NCI-H748 treated with DMSO at 0.1 percent for 48 hours (cell line): ENCODE measurements around the gene CIBAR2.

Experiments
- DNase-seq: peaks from one replicate; lab custom pipeline; 2025; lab: John Stamatoyannopoulos, UW

CIBAR2 gene

DNA sequence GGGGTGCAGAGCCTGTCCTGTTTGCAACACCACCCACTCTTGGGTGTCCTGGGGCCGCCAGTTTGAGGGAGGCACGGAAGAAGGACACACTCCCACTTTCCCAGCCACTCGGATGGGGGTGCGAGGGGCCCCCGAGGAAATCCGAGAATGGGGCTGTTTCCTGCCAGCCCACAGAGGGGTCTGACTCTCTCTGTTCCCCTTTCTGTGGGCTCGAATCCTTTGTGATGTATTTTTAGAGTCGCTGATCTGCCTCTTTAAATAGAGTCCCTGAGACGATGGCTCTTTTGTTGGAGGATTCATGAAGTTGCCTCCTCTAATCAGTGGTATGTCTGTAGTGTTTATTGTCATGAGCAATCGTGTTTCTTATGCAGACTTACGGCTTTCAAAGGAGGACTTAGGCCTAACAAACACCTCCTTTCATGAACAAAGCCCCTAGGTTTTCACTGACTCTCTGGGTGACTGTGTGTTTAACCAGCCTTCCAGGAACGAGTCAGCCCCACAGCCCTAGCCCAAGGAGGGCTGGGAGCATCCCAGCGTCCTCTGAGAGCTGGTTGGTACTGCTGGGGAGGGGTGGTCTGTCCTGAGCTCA lies 29.1 kb downstream of the CIBAR2 start:
- DNase-seq, result no peak

DNA sequence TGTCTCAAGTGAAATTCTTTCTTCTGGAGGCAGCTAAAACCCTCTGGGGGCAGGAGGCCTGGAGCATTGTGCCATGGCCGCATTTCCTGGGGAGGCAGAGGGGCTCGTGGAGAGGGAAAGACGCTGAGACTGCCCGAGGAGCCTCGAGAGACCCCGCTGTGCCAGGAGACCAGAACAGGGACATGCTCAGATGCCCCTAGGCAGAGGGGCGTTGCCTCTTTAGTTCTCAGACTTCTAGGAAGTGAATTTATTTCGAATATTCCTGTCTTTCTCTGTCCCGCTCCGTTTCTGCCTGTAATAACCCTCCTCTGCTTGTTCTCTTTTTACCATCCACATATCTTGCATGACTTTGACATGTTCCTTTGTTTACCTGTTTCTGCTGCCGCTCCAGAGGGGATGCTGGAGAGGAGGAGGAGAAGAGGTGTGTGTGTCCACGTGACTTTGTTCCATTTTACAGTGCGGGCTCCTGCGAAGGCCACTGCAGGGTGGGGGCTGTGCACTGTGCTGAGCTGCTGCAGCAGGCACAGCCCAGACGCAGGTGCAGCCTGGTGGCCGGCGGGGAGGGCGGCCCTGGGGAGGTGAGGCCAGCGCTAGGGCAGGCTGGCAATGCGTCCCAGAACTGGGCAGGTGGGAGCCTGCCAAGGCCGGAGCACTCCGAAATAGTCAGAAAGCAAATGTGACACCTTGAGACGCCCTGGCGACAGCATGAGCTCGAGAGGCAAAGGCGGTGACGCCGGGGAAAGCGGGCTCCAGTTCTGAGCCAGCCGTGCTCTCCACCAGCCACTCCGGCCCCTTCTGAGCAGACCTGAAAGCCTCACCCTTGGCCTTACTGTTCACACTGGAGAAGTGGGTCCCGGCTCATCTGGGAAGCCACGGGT lies 29.9 kb downstream of the CIBAR2 start:
- DNase-seq, result no peak

DNA sequence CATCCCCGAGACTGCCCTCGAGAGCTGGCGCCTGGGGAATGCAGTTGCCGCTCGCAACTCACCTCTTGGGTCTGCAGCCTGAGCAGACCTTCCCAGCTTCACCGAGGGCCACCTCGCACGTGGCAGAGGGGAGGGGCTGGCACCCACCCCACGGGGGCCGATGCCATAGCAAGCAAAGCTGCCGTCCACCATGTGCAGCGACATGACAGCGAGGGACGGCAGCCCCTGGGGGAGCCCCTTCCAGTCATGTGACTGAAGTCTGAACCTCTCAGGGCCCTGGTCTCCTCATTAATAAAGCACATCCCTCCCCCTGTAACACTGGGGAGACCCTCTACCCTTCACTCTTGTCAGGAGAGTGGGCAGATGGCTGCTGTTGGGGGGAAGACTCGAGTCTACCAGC lies 30.5 kb downstream of the CIBAR2 start:
- no peak for DNase-seq

DNA sequence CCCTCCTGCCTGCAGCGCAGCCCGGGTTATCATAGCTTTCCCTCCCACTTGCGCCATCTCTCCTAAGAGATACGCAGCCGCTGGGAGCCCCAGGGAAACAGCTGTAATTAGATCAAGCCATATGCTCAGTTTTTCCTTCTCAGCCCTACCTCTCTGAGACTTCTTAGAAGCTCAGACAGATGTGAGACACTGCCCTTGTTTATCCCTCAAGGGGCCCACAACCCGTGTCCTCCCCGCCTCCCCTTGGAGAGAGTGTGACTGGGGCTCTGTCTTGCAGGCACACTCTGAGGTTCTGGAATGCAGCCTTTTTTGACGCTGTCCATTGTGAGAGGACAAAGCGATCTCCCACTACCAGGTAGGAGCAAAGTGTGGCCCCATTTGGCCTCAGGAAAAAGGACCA lies 31.2 kb downstream of the CIBAR2 start:
- no peak for DNase-seq

DNA sequence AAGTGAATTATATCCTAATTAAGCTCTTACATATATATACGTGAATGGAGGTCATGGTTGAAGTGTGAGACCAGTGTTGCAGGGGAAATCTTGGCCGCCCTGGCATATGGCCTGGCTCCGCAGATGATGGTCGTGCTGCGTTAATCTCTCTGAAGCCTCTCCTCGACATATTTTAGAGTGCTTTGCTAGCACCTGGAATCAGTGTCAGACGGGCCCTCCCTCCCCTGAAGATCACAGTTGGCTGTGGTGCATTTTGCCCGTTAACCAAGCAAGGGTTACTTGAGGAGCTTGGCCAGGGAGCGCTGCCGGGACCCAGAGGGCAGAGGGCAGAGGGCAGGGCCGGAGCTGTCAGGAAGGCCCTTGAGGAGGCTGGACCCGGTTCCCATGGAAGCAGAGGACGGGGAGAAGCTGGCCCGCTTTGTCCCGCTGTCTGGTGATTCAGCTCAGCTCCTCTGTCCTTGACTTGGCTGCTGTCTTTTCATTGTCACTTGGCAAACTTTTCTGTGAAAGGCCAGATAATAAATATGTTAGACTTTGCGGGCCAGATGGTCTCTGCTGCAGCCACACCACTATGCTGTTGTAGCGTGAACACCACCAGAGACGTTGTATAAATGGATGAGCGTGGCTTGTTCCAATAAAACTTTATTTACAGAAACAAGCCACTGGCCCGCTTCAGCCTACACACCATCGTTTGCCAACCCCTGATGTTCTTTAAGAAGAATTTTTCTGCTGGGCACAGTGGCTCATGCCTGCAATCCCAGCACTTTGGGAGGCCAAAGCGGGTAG lies 32.3 kb downstream of the CIBAR2 start:
- DNase-seq, result no peak

DNA sequence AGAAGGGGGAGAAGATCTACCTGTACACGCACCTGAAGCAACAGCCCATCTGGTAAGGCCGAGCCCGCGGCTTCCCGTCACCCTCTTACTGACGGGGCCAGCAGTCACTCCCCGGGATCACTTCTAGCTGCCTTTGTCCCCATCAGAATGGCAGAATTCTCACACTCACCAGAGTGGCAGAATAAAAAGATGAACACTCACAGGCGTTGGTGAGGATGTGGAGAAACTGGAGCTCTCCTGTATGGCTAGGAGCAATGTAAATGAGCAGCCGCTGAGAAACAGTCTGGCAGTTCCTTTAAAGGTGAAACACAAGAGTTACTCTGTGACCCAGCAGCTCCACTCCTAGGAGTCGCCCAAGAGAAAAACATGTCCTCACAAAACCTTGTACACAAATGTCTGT lies 33.3 kb downstream of the CIBAR2 start:
- no peak for DNase-seq

DNA sequence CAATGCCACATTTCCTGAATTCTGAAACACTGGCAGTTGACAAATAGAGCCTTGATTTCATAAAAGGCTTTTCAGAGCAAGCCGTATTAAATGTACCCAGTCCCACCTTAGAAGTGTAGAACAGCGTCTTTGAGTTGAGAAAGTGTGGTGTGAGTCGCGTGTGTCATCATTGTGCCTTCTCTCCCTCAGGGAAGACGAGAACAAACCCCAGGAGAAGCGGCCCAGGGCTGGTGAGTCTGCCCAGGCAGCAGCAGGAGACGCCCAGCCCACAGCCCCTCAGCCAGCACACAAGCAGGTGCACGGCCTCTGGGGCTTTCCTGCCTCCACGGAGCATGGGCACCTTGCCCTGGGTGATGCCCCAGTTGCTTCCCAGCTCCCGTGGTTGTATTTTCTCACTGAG lies 34.0 kb downstream of the CIBAR2 start:
- no peak for DNase-seq

DNA sequence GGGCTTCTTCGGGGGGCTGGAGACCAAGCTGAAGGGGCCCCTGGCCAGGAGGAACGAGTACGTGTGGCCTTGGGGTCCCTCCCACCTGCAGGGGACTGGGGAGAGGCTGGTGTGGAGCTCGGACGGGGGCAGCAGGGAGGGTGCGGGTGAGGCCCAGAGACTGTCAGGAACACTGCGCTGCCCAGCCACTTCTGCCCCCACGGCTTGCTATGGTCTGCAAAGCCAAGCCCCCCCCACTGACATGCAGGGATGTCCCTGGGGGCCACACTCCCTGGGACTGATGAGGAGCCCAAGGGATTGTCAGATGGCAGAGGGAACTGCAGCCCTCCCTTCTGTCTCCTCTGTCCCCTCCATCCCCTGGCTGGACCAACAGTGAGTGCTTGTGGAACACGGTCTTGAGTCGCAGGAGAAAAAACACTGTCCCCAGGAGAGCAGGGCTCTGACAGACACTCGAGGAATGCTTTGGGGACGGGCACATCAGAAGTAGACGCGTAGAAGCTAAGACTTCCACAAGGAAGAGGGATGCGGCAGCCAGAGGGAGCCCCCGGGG lies 34.6 kb downstream of the CIBAR2 start:
- no peak for DNase-seq

DNA sequence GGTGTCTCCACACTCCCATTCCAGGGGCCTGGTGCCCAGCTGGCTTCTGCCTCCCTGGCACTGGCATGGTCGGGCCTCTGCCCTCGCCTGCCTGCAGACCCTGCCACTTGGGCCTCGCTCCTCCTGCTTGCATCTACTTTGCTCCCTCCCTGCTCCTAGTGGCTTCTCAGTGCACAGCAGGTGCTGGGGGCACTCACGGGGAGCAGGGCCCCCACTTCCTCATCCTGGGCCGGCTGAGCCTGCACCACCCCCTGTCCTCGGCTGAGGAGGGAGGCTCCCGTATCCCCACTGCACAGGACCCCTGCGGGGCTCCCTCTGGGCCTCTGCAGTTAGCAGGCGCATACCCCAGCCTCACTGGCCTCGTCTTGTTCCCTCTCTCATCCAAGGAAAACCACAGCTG lies 35.2 kb downstream of the CIBAR2 start:
- DNase-seq, result no peak

DNA sequence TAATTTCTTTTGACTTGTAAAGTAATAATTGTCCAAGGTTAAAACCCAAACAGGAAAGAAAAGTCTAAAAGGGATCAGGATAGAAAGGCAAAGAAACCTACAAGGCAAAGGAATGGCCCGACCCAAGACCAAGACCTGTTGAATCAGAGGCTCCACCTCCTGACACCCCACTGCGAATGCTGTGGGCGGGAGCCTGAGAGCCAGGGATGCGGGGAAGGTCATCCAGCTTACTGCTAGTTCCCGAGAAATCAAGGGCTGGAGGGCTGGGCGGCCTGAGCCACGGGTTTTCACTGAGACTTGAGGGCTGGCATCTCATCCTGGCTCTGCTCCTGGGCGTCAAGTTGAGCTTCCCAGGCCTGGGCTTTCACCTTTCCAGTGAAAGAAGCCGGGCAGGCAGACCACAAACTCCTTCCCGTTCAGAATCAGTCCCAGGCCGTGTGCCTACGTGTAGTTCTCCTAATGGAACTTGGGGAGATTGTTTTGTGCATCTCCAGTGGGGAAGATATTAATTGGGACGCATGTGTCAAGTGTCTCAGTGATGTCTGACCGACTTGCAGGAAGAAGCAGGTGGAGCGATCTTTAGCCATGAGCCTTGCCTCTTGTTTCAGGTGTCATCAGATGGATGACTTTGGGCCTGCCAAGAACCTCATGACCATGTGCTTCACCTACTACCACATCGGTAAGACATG lies 36.9 kb downstream of the CIBAR2 start:
- DNase-seq, result no peak

DNA sequence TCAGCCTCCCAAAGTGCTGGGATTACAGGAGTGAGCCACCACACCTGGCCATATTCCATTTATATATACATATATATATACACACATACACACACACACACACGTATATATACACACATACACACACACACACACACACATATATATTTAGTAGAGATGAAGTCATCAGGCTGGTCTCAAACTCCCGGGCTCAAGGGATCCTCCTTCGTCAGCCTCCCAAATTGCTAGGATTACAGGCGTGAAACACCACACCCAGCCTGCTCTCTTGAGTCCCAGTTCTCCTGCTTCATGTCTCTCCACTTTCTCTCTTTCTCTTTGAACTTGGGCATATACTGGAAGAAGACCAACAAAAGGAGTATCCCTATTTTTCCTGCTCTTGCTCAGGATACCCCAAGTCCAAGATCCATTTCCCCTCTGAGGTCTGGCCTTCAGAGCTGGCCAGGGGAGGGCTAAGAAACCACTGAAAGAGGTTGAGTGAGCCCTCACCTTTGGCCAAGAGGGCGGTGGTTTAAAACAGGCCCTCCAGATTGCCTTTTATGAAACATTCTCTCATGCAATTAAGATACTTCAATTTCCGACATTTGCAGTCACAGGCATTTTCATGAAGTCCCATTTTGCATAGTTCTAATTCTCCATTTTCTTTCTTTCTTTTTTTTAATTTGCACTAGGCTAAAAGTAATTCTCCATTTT lies 37.9 kb downstream of the CIBAR2 start:
- DNase-seq, result no peak

DNA sequence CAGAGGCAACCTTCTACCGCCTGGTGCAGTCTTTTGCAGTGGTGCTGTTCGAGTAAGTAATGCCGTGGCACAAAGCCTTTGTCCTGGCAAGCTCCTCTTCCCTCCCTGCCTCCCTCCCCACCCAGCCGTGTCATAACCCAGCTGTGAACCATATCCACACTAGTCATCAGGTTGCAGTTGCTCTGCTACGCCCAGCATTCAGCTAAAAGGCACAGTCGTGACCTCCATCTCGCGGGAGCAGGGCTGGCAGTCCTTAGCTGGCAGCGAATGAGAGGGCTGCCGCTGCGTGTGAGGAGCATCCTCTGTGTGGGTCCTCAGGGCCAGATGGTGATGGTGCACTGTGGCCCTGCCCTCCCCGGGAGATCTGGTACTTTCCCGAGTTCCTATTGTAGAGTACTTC lies 39.3 kb downstream of the CIBAR2 start:
- no peak for DNase-seq

DNA sequence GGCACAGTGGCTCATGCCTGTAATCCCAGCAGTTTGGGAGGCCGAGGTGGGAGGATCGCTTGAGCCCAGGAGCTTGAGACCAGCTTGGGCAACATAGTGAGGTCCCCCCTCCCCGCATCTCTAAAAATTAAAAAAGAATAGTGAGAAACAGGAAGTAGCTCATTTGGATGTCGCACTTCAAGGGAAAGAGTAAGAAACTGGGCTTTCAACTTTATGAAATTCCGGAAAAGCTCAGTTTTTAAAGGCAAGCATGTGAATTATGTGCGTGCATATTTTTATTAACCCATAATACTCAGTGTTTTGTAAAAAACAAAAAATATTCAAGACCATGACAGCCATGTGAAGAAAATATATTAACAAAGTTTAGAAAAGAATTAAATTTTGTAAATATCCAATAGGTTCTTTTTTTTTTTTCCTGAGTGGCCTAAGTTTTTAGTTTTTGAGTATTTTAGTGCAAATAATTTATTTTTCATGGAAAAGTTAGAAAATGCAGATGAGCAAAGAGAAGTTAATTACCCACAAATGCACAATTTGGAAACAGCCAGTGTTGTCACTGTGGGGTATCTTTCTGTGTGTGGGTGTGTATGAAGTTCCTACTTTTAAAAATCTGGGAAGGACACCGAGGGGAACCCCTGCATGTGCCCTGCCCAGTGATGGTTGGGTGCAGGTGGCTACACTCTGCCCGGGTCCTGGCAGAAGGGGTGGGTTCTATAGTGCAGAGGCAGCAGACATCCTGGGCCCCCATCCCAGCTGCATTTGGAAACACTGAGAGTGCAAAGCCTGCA lies 40.0 kb downstream of the CIBAR2 start:
- DNase-seq, result no peak

DNA sequence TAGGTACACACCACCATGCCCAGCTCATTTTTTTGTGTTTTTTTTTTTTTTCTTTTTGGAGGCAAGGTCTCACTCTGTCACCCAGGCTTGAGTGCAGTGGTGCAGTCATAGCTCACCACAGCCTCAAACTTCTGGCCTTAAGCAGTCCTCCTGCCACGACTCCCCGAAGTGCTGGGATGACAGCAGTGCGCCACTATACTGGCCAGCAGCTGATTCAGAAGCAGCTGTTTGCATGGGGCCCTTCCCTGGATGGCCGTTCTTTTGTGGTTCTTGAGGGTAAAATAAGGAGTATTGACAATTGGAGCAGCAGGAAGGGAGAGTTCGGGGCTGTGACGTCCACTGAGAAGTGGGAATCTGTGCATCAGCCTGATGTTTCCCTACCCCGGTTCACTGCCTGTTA lies 43.1 kb downstream of the CIBAR2 start:
- DNase-seq, result no peak

DNA sequence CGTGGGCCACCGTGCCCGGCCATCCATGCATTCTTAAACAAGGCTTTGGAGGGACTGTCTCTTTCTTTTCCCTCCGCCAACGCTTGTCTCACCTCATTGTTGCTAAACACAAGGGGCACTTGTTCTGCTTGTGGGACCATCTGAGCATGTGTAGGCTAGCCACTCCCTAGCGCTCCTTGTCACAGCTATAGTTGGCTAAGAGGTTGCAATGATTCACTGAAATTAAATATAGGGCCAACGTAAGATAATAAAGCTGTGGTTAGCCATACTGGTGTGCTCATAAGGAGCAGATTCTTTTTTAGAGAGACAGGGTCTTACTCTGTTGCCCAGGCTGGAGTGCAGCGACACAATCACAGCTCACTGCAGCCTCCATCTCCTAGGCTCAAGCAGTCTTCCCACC lies 43.5 kb downstream of the CIBAR2 start:
- DNase-seq, result no peak

DNA sequence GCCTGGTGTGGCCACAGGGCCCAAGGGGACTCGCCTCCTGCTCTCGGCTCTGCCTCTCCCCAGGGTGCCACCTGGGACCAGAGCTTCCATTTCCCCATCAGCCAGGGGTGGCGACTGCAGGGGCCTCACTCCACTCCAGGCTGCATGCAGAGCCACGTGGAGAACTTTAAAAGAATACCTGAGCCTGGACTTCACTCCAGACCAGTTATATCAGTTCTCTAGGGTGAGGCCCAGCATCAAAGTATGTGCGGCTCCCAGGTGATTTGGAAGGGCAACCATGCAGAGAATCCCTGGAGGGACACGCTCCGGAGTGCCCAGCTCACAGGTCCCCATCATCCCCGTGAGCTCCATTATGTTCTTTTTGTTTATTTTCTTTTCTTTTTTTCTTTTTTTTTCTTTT lies 44.8 kb downstream of the CIBAR2 start:
- no peak for DNase-seq

DNA sequence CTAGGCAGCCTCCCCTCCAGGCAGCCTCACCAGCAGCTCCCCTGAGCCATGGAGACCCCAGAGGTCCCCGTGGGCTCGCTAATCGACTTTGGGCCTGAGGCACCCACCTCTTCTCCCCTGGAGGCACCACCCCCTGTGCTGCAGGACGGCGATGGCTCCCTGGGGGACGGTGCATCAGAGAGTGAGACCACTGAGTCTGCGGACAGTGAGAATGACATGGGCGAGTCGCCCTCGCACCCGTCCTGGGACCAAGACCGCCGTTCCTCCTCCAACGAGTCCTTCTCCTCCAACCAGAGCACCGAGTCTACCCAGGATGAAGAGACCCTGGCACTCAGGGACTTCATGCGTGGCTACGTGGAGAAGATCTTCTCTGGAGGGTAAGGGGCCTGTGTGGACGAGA lies 45.2 kb downstream of the CIBAR2 start:
- no peak for DNase-seq

DNA sequence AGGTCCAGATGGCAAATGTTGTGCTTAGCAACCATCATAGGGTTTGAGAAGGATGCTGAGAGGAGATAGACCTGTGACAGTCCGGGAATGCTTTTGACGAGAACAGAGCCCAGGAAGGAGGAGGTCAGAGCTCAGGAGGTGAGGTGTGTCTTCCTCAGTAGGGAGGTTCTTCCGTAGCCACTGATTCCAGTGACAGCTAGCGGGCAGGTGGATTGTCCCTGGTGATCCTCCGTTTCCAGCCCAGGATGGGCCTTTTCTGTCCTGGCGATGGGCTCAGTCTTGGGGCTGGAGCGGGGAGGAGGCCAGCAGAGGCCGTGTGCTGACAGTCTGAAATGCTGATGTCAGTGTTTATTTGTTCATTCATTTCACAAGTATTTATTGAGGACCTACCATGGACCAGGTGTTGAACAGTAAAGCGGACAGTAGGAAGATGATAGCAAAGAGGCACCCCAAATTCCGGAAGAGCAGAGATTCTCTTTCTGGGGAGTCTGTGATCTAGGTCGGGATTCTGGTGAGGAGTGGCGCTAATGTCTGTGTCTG lies 45.9 kb downstream of the CIBAR2 start:
- DNase-seq, result no peak

DNA sequence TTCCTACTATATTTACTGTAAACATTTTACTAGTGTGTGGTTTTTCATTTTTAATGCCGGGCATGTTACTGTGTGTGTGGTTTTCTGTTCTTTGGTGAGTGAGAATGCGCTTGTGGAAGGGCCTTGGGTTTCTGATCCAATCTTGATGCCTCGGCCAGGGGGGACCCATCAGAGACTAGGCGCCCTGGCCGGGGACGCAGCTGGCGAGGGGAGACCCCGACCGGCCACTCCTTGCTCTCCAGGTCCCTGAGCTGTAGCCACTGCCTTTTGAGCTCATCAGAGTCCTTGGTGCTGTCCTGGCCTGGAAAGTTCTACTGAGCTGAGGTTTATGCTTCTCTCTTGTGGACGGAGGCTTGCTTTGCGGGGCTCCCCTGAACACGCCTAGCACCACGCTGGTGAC lies 47.2 kb downstream of the CIBAR2 start:
- no peak for DNase-seq

DNA sequence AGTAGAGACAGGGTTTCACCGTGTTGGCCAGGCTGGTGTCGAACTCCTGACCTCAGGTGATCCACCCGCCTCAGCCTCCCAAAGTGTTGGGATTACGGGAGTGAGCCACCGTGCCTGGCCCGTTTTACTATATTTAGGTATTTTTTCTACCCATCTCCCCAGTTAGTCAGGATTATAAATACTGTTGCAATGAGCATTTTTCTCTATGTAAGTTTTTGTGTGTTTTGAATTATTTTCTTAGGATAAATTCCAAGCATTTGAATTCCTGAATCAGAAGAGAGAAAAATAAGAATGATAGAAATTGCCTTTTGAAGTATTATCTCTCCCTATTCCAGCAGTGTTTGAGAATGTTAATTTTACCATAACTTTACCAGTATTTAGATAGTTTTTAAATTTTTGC lies 48.1 kb downstream of the CIBAR2 start:
- no peak for DNase-seq
